WTC11 (cell line): ENCODE results near the gene PPFIBP1.

ENCODE experiments used
- ATF1 ChIP-seq: sonication (generic); formaldehyde crosslinking; IDR thresholded peaks from 2 replicates; pipeline ENCODE4 v1.8.1; 2023; ENCODE audit warnings: mild to moderate bottlenecking, moderate library complexity, missing genetic modification reagents
- ATF3 ChIP-seq: sonication (generic); formaldehyde crosslinking; conservative IDR thresholded peaks from 2 replicates; pipeline ENCODE4 v1.8.1; 2022; ENCODE audit warnings: mild to moderate bottlenecking, missing genetic modification reagents
- CTCF ChIP-seq: fragments of 200-600 bp; IDR thresholded peaks from 2 replicates; pipeline ENCODE4 v1.8.0; 2022; ENCODE audit warnings: antibody characterized with exemption
- ETV6 ChIP-seq: sonication (generic); formaldehyde crosslinking; IDR thresholded peaks from 2 replicates; pipeline ENCODE4 v1.8.1; 2022; ENCODE audit warnings: mild to moderate bottlenecking, missing genetic modification reagents
- GABPB1 ChIP-seq: sonication (generic); formaldehyde crosslinking; IDR thresholded peaks from 2 replicates; pipeline ENCODE4 v1.8.1; 2023; ENCODE audit warnings: mild to moderate bottlenecking, missing genetic modification reagents
- NR1H2 ChIP-seq: sonication (generic); formaldehyde crosslinking; IDR thresholded peaks from 2 replicates; pipeline ENCODE4 v1.9.0; 2021; ENCODE audit warnings: mild to moderate bottlenecking, moderate library complexity, missing genetic modification reagents
- SP1 ChIP-seq: sonication (generic); formaldehyde crosslinking; conservative IDR thresholded peaks from 2 replicates; pipeline ENCODE4 v1.8.1; 2022; ENCODE audit warnings: missing genetic modification reagents
- TF ChIP-seq, protein P1 (sequence below): sonication (generic); formaldehyde crosslinking; IDR thresholded peaks from 2 replicates; pipeline ENCODE4 v1.8.1; 2022; ENCODE audit warnings: mild to moderate bottlenecking, missing genetic modification reagents, moderate library complexity, borderline replicate concordance
- TF ChIP-seq, protein P2 (sequence below): sonication (generic); formaldehyde crosslinking; IDR thresholded peaks from 2 replicates; pipeline ENCODE4 v1.8.0; 2022; ENCODE audit warnings: mild to moderate bottlenecking, missing genetic modification reagents

DNA sequence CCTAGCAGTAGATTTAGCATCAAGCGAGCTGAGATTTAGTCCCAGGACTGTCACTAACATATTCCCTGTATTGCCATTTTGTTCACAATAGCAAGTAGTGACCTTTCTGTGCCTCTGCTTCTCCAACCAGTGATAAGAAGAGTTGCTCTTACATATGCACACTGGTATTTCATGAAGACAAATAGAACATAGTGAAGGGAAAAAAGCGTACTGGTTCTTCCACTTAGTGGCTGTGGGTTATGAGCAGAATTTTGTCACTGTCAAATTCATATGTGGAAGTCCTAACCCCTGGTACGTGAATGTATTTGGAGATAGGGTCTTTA lies 12.3 kb upstream of the PPFIBP1 start:
- TF ChIP-seq, protein P1, sequence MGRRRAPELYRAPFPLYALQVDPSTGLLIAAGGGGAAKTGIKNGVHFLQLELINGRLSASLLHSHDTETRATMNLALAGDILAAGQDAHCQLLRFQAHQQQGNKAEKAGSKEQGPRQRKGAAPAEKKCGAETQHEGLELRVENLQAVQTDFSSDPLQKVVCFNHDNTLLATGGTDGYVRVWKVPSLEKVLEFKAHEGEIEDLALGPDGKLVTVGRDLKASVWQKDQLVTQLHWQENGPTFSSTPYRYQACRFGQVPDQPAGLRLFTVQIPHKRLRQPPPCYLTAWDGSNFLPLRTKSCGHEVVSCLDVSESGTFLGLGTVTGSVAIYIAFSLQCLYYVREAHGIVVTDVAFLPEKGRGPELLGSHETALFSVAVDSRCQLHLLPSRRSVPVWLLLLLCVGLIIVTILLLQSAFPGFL (CRISPR knock-in tag), result no peak
- TF ChIP-seq SP1 (no peak), ATF3 (no peak), CTCF (no peak), NR1H2 (CRISPR knock-in tag) (no peak), ATF1 (no peak), GABPB1 (CRISPR knock-in tag) (no peak), ETV6 (CRISPR knock-in tag) (no peak)
- TF ChIP-seq, protein P2, sequence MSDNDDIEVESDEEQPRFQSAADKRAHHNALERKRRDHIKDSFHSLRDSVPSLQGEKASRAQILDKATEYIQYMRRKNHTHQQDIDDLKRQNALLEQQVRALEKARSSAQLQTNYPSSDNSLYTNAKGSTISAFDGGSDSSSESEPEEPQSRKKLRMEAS (CRISPR knock-in tag), result no peak
